Measurements from ENCODE around the gene NPAS3.

DNA sequence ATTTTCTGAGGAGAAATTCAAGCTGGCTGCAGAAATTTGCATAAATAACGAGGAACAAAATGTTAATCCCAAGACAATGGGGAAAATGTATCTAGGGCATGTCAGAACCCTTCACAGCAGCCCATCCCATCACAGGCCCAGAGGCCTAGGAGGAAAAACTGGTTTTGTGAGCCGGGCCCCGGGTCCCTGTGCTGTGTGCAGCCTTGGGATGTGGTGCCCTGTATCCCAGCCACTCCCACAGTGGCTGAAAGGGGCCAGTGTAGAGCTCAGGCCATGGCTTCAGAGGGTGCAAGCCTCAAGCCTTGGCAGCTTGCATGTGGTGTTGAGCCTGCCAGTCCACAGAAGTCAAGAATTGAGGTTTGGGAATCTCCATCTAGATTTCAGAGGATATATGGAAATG lies 57.7 kb downstream of the NPAS3 start:
- no peak for TF ChIP-seq CEBPB (IDR thresholded peaks at IDR 0.05; ENCODE audit: low read depth)
- TF ChIP-seq, protein P1, sequence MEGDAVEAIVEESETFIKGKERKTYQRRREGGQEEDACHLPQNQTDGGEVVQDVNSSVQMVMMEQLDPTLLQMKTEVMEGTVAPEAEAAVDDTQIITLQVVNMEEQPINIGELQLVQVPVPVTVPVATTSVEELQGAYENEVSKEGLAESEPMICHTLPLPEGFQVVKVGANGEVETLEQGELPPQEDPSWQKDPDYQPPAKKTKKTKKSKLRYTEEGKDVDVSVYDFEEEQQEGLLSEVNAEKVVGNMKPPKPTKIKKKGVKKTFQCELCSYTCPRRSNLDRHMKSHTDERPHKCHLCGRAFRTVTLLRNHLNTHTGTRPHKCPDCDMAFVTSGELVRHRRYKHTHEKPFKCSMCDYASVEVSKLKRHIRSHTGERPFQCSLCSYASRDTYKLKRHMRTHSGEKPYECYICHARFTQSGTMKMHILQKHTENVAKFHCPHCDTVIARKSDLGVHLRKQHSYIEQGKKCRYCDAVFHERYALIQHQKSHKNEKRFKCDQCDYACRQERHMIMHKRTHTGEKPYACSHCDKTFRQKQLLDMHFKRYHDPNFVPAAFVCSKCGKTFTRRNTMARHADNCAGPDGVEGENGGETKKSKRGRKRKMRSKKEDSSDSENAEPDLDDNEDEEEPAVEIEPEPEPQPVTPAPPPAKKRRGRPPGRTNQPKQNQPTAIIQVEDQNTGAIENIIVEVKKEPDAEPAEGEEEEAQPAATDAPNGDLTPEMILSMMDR (IDR thresholded peaks at IDR 0.05 in 2 of 3, conservative IDR thresholded peaks at IDR 0.05 in 1 of 3; ENCODE audit: borderline replicate concordance in 1 of 3, insufficient read depth in 1 of 3, low read depth in 2 of 3, low read length in 2 of 3) = no peak
- TF ChIP-seq, protein P2, sequence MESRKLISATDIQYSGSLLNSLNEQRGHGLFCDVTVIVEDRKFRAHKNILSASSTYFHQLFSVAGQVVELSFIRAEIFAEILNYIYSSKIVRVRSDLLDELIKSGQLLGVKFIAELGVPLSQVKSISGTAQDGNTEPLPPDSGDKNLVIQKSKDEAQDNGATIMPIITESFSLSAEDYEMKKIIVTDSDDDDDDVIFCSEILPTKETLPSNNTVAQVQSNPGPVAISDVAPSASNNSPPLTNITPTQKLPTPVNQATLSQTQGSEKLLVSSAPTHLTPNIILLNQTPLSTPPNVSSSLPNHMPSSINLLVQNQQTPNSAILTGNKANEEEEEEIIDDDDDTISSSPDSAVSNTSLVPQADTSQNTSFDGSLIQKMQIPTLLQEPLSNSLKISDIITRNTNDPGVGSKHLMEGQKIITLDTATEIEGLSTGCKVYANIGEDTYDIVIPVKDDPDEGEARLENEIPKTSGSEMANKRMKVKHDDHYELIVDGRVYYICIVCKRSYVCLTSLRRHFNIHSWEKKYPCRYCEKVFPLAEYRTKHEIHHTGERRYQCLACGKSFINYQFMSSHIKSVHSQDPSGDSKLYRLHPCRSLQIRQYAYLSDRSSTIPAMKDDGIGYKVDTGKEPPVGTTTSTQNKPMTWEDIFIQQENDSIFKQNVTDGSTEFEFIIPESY (IDR thresholded peaks at IDR 0.05; ENCODE audit: extremely low read depth, insufficient replicate concordance, low read length) = no peak
- no peak for TF ChIP-seq SP1 (IDR thresholded peaks at IDR 0.05; ENCODE audit: low read depth)
- no peak for TF ChIP-seq POLR2A (IDR thresholded peaks at IDR 0.05; ENCODE audit: borderline replicate concordance, extremely low read depth, insufficient read depth, insufficient read length)
